Activated B cell treated with CpG ODN at 0.5 μM for 24 hours (primary cell): ENCODE measurements around the gene SEMA6A. TPM values are rescaled to one million over a fixed set of nuclear protein-coding genes. Genes with fewer than 3 reads are reported as not detected.
"Not testable (repeated sequence)": the region's sequence is repeated elsewhere in the genome, so short reads cannot be mapped to it uniquely, and the experiment has no call there.

Experiments
- ATAC-seq: fragments of 200-7000 bp; cut with Tn5 transposase; one replicate; pipeline ENCODE4 v1.10.0; 2021; ENCODE audit warnings: low read depth, mild to moderate bottlenecking, moderate library complexity
- CTCF ChIA-PET: fragments of 350-600 bp; sonication (Branson Sonifier 250); formaldehyde crosslinking; loops from one replicate; lab custom pipeline; 2021; ENCODE audit warnings: antibody characterized with exemption; lab: Charles Lee
- POLR2A ChIA-PET: fragments of 350-600 bp; sonication (Branson Sonifier 250); formaldehyde crosslinking; loops from one replicate; lab custom pipeline; 2021; ENCODE audit warnings: antibody characterized with exemption; lab: Charles Lee
- DNase-seq: peaks from one replicate; pipeline ENCODE4 v3.0.0; 2022
- H3K27ac Mint-ChIP-seq: one replicate; pipeline ENCODE4 v1.8.0; 2020; ENCODE audit warnings: mixed read lengths
- H3K27me3 Mint-ChIP-seq: one replicate; pipeline ENCODE4 v1.8.0; 2021; ENCODE audit warnings: mixed read lengths
- H3K36me3 Mint-ChIP-seq: one replicate; pipeline ENCODE4 v1.8.0; 2021; ENCODE audit warnings: low read depth, mixed read lengths
- H3K4me1 Mint-ChIP-seq: one replicate; pipeline ENCODE4 v1.8.0; 2021; ENCODE audit warnings: mixed read lengths
- H3K4me3 Mint-ChIP-seq: one replicate; pipeline ENCODE4 v1.8.0; 2020; ENCODE audit warnings: mild to moderate bottlenecking, mixed read lengths
- H3K9me3 Mint-ChIP-seq: one replicate; pipeline ENCODE4 v1.8.0; 2020; ENCODE audit warnings: mixed read lengths
- intact Hi-C: fragments of 100-400 bp; cut with micrococcal nuclease; formaldehyde crosslinking; loops from one replicate; pipeline ENCODE4 v1.15.1; 2024
- total RNA-seq: library from RNA; stranded (reverse); gene quantifications from 2 replicates; pipeline ENCODE4 v1.2.3, GENCODE V29; 2022
- TF ChIP-seq, protein P1 (sequence below): fragments of 200-600 bp; IDR thresholded peaks from one replicate; pipeline ENCODE4 v1.8.0; 2022; ENCODE audit warnings: antibody characterized with exemption, mild to moderate bottlenecking

Gene SEMA6A
- total RNA-seq, 1 donor from 2014 or later, result 0.20 TPM

DNA sequence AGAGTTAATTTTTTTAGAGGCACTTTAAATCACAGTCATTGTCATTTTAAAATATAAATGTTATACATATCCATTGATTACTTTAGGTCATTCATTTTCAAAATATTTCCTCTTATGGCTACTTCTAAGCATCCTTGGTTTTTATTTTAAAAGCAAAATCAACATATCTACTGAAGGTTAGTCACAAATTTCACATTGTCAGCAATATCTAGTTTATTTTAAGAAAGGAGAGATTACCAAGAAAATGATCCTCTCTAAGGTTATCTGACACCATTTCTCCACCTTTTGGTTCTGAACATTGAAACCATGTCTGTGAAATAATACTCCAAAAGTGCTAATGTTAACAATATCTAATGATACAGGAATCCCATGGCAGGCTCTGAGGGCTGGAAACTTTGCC lies 24.5 kb downstream of the SEMA6A start:
- Mint-ChIP-seq H3K4me1 (no peaks in the 10 kb centered on the region), H3K4me3 (no peak overlapping the region), H3K36me3 (no peaks in the 10 kb centered on the region), H3K27ac (no peak overlapping the region), H3K27me3 (peaks cover 1% of the 10 kb centered on the region), H3K9me3 (peaks cover 7% of the 10 kb centered on the region)
- ChIA-PET CTCF (no interaction called here), POLR2A (no interaction called here)
- ATAC-seq (no peak), DNase-seq (no peak)
- TF ChIP-seq, protein P1, sequence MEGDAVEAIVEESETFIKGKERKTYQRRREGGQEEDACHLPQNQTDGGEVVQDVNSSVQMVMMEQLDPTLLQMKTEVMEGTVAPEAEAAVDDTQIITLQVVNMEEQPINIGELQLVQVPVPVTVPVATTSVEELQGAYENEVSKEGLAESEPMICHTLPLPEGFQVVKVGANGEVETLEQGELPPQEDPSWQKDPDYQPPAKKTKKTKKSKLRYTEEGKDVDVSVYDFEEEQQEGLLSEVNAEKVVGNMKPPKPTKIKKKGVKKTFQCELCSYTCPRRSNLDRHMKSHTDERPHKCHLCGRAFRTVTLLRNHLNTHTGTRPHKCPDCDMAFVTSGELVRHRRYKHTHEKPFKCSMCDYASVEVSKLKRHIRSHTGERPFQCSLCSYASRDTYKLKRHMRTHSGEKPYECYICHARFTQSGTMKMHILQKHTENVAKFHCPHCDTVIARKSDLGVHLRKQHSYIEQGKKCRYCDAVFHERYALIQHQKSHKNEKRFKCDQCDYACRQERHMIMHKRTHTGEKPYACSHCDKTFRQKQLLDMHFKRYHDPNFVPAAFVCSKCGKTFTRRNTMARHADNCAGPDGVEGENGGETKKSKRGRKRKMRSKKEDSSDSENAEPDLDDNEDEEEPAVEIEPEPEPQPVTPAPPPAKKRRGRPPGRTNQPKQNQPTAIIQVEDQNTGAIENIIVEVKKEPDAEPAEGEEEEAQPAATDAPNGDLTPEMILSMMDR, result no peak
- intact Hi-C loops, result no loop called here

DNA sequence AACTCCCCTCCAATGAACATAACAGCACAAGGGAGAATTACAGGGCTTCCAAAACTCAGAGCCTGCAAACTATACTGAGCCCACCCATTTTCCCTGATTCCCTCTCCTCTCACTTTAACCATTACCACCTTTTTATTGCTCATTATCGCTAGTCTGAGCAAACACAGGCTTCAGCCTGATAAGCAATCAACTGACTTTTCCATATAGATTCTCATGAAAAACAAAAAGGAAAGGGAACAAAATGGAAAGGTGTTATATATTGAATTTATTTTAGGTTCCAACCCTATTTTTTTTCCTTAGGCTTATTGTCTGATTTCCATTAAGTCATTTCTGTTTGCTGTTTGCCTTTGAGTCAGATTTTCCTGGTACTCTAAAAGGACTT lies 27.9 kb downstream of the SEMA6A start:
- TF ChIP-seq, protein P1, result no peak
- Mint-ChIP-seq H3K36me3 (no peaks in the 10 kb centered on the region), H3K4me3 (no peak overlapping the region), H3K9me3 (peaks cover 11% of the 10 kb centered on the region), H3K27me3 (peaks cover 1% of the 10 kb centered on the region), H3K27ac (no peak overlapping the region), H3K4me1 (no peaks in the 10 kb centered on the region)
- ATAC-seq (no peak), DNase-seq (no peak)
- intact Hi-C loops, result no loop called here
- ChIA-PET CTCF (no interaction called here), POLR2A (interaction anchor here (0.5 kb wide), 1 partner anchor 152 kb away, joined by 5 read pairs; no protein-coding TSS in a partner anchor)

DNA sequence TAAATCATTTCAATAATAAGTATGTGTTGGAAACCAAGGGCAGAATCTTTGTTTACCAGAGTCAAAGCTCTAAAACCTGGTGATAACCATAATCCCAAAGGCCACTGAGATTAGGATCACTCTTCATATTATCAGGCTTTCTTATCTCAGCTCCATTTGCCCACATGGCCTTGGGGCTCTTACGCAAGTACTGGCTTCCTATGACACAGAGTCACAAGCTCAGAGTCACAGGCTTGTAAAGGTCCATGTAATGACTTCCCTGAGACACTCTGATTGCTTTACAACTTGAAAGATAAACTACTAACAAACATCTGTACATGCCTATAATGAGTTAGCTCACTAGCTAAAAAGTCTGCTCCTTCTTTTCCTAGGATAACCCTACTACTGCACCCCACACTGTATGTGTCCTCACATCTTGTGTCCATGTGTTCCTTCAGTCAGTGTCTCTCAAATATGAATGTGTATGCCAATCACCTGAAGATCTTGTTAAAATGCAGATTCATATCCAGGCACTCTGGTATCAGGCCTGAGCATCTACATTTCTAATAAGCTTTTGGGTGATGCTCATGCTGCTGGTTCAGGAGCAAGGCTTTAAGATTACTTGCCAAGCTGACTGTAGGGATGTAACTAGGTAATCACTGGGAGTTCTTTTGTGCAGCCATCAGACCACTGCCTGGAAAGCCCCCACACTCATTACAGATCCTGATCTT lies 28.4 kb downstream of the SEMA6A start:
- intact Hi-C loops, result no loop called here
- ChIA-PET POLR2A (interaction anchor here (0.5 kb wide), 1 partner anchor 153 kb away, joined by 5 read pairs; no protein-coding TSS in a partner anchor), CTCF (no interaction called here)

DNA sequence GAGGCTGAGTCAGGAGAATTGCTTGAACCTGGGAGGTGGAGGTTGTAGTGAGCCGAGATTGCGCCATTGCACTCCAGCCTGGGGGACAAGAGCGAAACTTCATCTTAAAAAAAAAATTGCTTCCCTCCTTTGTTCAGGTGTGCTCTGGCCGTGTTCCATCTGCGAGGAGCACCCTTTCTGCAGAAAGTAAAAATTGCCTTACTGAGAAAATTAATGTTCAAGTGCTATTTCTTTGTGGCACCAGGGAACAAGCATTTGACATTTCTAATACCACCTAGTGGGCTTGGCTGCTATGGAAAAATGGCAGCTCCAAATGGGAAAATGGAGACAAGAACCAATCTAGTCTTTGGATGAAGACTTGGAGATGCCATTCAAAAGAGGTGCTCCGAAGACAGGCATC lies 29.2 kb downstream of the SEMA6A start:
- H3K36me3 Mint-ChIP-seq, CTCF ChIA-PET, H3K27me3 Mint-ChIP-seq, intact Hi-C loops, POLR2A ChIA-PET, H3K4me1 Mint-ChIP-seq, ATAC-seq, H3K4me3 Mint-ChIP-seq, DNase-seq, H3K27ac Mint-ChIP-seq: not testable (repeated sequence)
- peaks cover 11% of the 10 kb centered on the region for H3K9me3 Mint-ChIP-seq

More for the DNA sequence above, 28.4 kb downstream of the SEMA6A start:
- no peak overlapping the region for H3K27ac Mint-ChIP-seq
- H3K27me3 Mint-ChIP-seq, result peaks cover 1% of the 10 kb centered on the region
- DNase-seq, result no peak
- TF ChIP-seq, protein P1, result no peak
- H3K4me1 Mint-ChIP-seq, result no peaks in the 10 kb centered on the region
- ATAC-seq, result no peak
- H3K36me3 Mint-ChIP-seq, result no peaks in the 10 kb centered on the region
- H3K9me3 Mint-ChIP-seq, result peaks cover 11% of the 10 kb centered on the region
- no peak overlapping the region for H3K4me3 Mint-ChIP-seq

DNA sequence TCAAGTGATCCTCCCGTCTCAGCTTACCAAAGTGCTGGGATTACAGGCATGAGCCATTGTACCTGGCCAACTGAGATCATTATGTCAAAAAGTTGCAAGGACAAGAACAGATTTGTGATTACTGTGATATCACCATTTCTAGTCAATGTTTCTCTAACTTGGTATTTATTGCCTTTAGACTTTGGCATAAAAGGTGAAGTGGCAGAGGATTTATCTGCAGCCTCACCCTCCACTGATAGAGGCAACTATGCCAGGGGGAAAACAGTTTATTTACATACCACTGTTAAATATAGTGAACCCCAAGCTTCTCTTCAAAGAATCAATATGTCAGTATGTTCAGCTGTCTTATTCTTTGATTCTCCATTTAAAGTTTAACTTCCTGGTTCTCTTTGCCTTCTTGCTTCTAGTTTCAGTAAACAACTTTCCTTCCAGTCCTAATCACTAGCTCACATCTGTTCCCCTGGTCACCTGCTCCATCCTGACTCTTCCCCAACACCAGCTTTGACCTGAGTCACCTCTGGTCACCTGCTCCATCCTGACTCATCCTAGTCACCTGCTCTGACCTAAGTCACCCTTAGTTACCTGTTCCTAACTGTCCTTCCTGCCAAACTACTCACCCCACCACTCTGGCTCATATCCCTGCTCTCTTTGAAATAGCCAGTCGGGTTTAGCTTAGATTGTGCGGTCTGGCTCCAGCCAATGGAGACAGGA lies 29.9 kb downstream of the SEMA6A start:
- TF ChIP-seq, protein P1, result no peak
- Mint-ChIP-seq H3K36me3 (no peaks in the 10 kb centered on the region), H3K4me1 (no peaks in the 10 kb centered on the region), H3K27ac (no peak overlapping the region), H3K4me3 (no peak overlapping the region), H3K9me3 (peaks cover 11% of the 10 kb centered on the region), H3K27me3 (no peaks in the 10 kb centered on the region)
- intact Hi-C loops, result no loop called here
- POLR2A ChIA-PET, result no interaction called here
- ATAC-seq (no peak), DNase-seq (no peak)
- CTCF ChIA-PET, result no interaction called here
